HCT116 (cell line): ENCODE data around the gene PRAMEF1.
"Not testable (repeated sequence)": the region's sequence is repeated elsewhere in the genome, so short reads cannot be mapped to it uniquely, and the experiment has no call there.

Source experiments
- CEBPB ChIP-seq: IDR thresholded peaks from 2 replicates; pipeline ENCODE4 v1.6.1; 2012; ENCODE audit warnings: low read depth
- CTCF ChIP-seq, 3 experiments: fragments of 200-600 bp in 1 of 3; sonication (generic) in 1 of 3; IDR thresholded peaks in 2 of 3; conservative IDR thresholded peaks in 1 of 3; 2 replicates each; pipeline ENCODE4 v1.5.1; 2012 to 2017; ENCODE audit warnings: low read depth in 2 of 3, low read length in 2 of 3, antibody characterized with exemption in 1 of 3, borderline replicate concordance in 1 of 3, control low read depth in 1 of 3, mild to moderate bottlenecking in 1 of 3, mixed read lengths in 1 of 3, mixed run types in 1 of 3, moderate library complexity in 1 of 3; ENCODE audit not compliant: insufficient read depth in 1 of 3
- EZH2 ChIP-seq: fragments of 200-600 bp; sonication (generic); IDR thresholded peaks from 2 replicates; pipeline ENCODE4 v1.6.1; 2017; ENCODE audit warnings: antibody characterized with exemption, mixed run types
- EZH2phosphoT487 ChIP-seq: fragments of 200-600 bp; IDR thresholded peaks from 2 replicates; pipeline ENCODE4 v1.6.1; 2018; ENCODE audit warnings: antibody characterized with exemption, borderline replicate concordance
- FOSL1 ChIP-seq: IDR thresholded peaks from 2 replicates; pipeline ENCODE4 v1.6.1; 2012; ENCODE audit warnings: low read depth
- POLR2A ChIP-seq: IDR thresholded peaks from 2 replicates; pipeline ENCODE4 v1.7.0; 2011; ENCODE audit warnings: borderline replicate concordance; ENCODE audit not compliant: insufficient read depth, insufficient read length; ENCODE audit errors: extremely low read depth
- POLR2AphosphoS5 ChIP-seq: IDR thresholded peaks from 2 replicates; pipeline ENCODE4 v1.6.1; 2011; ENCODE audit warnings: mild to moderate bottlenecking, low read depth, low read length, moderate library complexity
- REST ChIP-seq: IDR thresholded peaks from 2 replicates; pipeline ENCODE4 v1.6.1; 2012; ENCODE audit warnings: low read depth
- SP1 ChIP-seq: IDR thresholded peaks from 2 replicates; pipeline ENCODE4 v1.6.1; 2012; ENCODE audit warnings: low read depth
- SRF ChIP-seq: IDR thresholded peaks from 2 replicates; pipeline ENCODE4 v1.6.1; 2012; ENCODE audit warnings: low read depth
- YY1 ChIP-seq: IDR thresholded peaks from 2 replicates; pipeline ENCODE4 v1.6.1; 2011; ENCODE audit warnings: low read length, low read depth, moderate library complexity, mild to moderate bottlenecking; ENCODE audit not compliant: insufficient replicate concordance; ENCODE audit errors: extremely low read depth
- ZBTB33 ChIP-seq: IDR thresholded peaks from 2 replicates; pipeline ENCODE4 v1.6.1; 2011; ENCODE audit warnings: mild to moderate bottlenecking, low read length, moderate library complexity; ENCODE audit not compliant: insufficient replicate concordance; ENCODE audit errors: extremely low read depth
- ZFX ChIP-seq: fragments of 450-650 bp; IDR thresholded peaks from 2 replicates; pipeline ENCODE4 v1.6.1; 2017

- TF ChIP-seq CEBPB; CTCF (IDR thresholded peaks at IDR 0.05 in 2 of 3, conservative IDR thresholded peaks at IDR 0.05 in 1 of 3; ENCODE audit: borderline replicate concordance in 1 of 3, insufficient read depth in 1 of 3, low read depth in 2 of 3, low read length in 2 of 3); POLR2A; SP1; ZFX; POLR2AphosphoS5; EZH2; YY1; ZBTB33; FOSL1; EZH2phosphoT487; SRF; REST: not testable (repeated sequence)
Observed at GRCh38 chr1:12791097-12791496, at the start of gene PRAMEF1.
